Erythroblast (primary cell): ENCODE measurements around the gene PHETA2.
"Not testable (repeated sequence)": the region's sequence is repeated elsewhere in the genome, so short reads cannot be mapped to it uniquely, and the experiment has no call there.

Experiments used
- GATA1 ChIP-seq: IDR thresholded peaks from 2 replicates; pipeline ENCODE4 v1.6.1; 2011; ENCODE audit warnings: low read depth, mild to moderate bottlenecking, control low read depth, low read length, moderate library complexity
- POLR2A ChIP-seq: IDR thresholded peaks from 2 replicates; pipeline ENCODE4 v1.6.1; 2011; ENCODE audit warnings: mild to moderate bottlenecking, low read length

- not testable (repeated sequence) for TF ChIP-seq POLR2A, GATA1
These were observed 30.3 kb downstream of the PHETA2 start for GRCh38 chr22:42104332-42104860.
